B cell (primary cell): ENCODE data around the gene MAP10.
"Not testable (repeated sequence)": the region's sequence is repeated elsewhere in the genome, so short reads cannot be mapped to it uniquely, and the experiment has no call there.

Source experiments
- CTCF ChIP-seq: fragments of 200-600 bp; IDR thresholded peaks from one replicate; pipeline ENCODE4 v1.8.0; 2022; ENCODE audit warnings: antibody characterized with exemption, mild to moderate bottlenecking
- EZH2 ChIP-seq: IDR thresholded peaks from 2 replicates; pipeline ENCODE4 v1.6.1; 2012; ENCODE audit warnings: borderline replicate concordance, low read depth, mild to moderate bottlenecking, moderate library complexity, low read length; ENCODE audit not compliant: insufficient read depth, poor library complexity, severe bottlenecking

GRCh38 chr1:232785630-232786029 lies 19.6 kb upstream of the MAP10 start:
- not testable (repeated sequence) for TF ChIP-seq CTCF, EZH2
